Psoas muscle (tissue), 8 donors: Measurements from ENCODE around the gene PPBP. TPM values are rescaled to one million over a fixed set of nuclear protein-coding genes. Genes with fewer than 3 reads are reported as not detected.

Experiments used
- ATAC-seq, 4 donors: fragments of 200-7000 bp; cut with Tn5 transposase; one replicate each; pipeline ENCODE4 v1.9.1; 2020; ENCODE audit warnings: moderate library complexity in 3 of 4, mild to moderate bottlenecking in 2 of 4
- DNase-seq, 2 donors: peaks; one replicate each; pipeline ENCODE4 v3.0.0-alpha.2; 2020
- H3K27ac ChIP-seq: fragments of 200-600 bp; one replicate; pipeline ENCODE4 v1.8.0; 2022
- H3K27me3 ChIP-seq, 3 donors: fragments of 200-600 bp in 1 of 3; one replicate each; pipeline versions ENCODE4 v1.6.1 to v1.8.0; 2013 to 2022; ENCODE audit warnings: low read length in 2 of 3, mild to moderate bottlenecking in 2 of 3, moderate library complexity in 1 of 3; ENCODE audit not compliant: insufficient read depth in 3 of 3
- H3K36me3 ChIP-seq, 2 donors: fragments of 200-600 bp in 1 of 2; one replicate each; pipeline versions ENCODE4 v1.6.1 to v1.8.0; 2013 to 2022; ENCODE audit warnings: low read depth in 1 of 2, mild to moderate bottlenecking in 1 of 2, moderate library complexity in 1 of 2; ENCODE audit not compliant: insufficient read depth in 1 of 2
- H3K4me1 ChIP-seq: fragments of 200-600 bp; one replicate; pipeline ENCODE4 v1.8.0; 2022
- H3K4me3 ChIP-seq: fragments of 200-600 bp; one replicate; pipeline ENCODE4 v1.8.0; 2022; ENCODE audit warnings: mild to moderate bottlenecking
- H3K9me3 ChIP-seq: fragments of 200-600 bp; one replicate; pipeline ENCODE4 v1.8.0; 2022
- CTCF ChIP-seq: fragments of 200-600 bp; IDR thresholded peaks from one replicate; pipeline ENCODE4 v1.8.0; 2022; ENCODE audit warnings: antibody characterized with exemption
- WGBS, 3 donors: extraction: QIAGEN DNeasy Blood & Tissue Kit; methylation state at CpG; one replicate each; pipeline versions ENCODE4 v1.1.6 to v1.1.7; 2013; 5-methylcytosine and 5-hydroxymethylcytosine counted together
- intact Hi-C, 2 donors: fragments of 100-400 bp; cut with DNase I; formaldehyde crosslinking; loops; one replicate each; pipeline versions ENCODE4 v1.11.0 to v1.14.2; 2022
- polyA plus RNA-seq, 3 donors: library from polyadenylated mRNA; stranded (reverse); fragments of 200-250 nt; gene quantifications; one replicate each; pipeline ENCODE4 v1.2.3, GENCODE V29; 2013
- total RNA-seq, 4 donors: library from RNA; stranded (reverse); fragmentation: NEBNext Ultra II Directional in 2 of 4; extraction: Animal tissue kit (Norgen Biotek cat#: 25700) in 2 of 4; gene quantifications; one replicate each; pipeline versions ENCODE4 v1.2.1 to v1.2.4, GENCODE V29; 2021 to 2023
- donor health status: healthy with polysubstance abuse.
- donor health status: DM: no; HTN: no; CAD: no; lungs with moderate emphysema.
- donor health status: Bipolar disorder and iron deficiency.
- donor health status: healthy.
- donor health status: DM: yes; HTN: yes; CAD: no.
- donor health status: DM: no; HTN: no; CAD: no.
- donor health status: DM: no; HTN: no; CAD: no.
- donor health status: DM: yes; HTN: yes; CAD: no.

Gene PPBP
- total and polyA plus RNA-seq, 7 donors, result 0.44 to 2.5 (median 1.4) TPM; not detected in 4

GRCh38 chr4:73991742-73992000, 3.7 kb upstream of the PPBP start:
- no peak overlapping the region for H3K27ac ChIP-seq
- intact Hi-C loops, result no loop called here
- H3K36me3 ChIP-seq, result no peaks in the 10 kb centered on the region
- ATAC-seq (no peak), DNase-seq (no peak)
- H3K9me3 ChIP-seq, result no peaks in the 10 kb centered on the region
- no peaks in the 10 kb centered on the region for H3K4me1 ChIP-seq
- TF ChIP-seq CTCF, result no peak
- WGBS, 3 donors, result 95 to 98% (median 97%) methylated on average over 1 of the region's 1 CpG
- no peak overlapping the region for H3K4me3 ChIP-seq
- peaks cover 0 to 3% (median 0%) of the 10 kb centered on the region in 3 donors for H3K27me3 ChIP-seq

GRCh38 chr4:73990988-73991741, 3.2 kb upstream of the PPBP start:
- no peaks in the 10 kb centered on the region for H3K9me3 ChIP-seq

GRCh38 chr4:73989928-73990327, 1.9 kb upstream of the PPBP start:
- Histone ChIP-seq H3K36me3 (no peaks in the 10 kb centered on the region), H3K9me3 (no peaks in the 10 kb centered on the region), H3K4me3 (no peak overlapping the region), H3K27ac (no peak overlapping the region), H3K27me3 (peaks cover 0 to 3% (median 0%) of the 10 kb centered on the region in 3 donors), H3K4me1 (no peaks in the 10 kb centered on the region)
- ATAC-seq, result no peak
- TF ChIP-seq CTCF, result no peak
- intact Hi-C loops, result no loop called here
- 40 to 56% (median 50%) methylated on average over 5 of the region's 5 CpGs for WGBS, 3 donors
- no peak for DNase-seq

More at GRCh38 chr4:73990988-73991741, 3.2 kb upstream of the PPBP start:
- no peak for ATAC-seq
- intact Hi-C loops, result no loop called here
- Histone ChIP-seq H3K27ac (no peak overlapping the region), H3K27me3 (peaks cover 0 to 3% (median 0%) of the 10 kb centered on the region in 3 donors), H3K4me1 (no peaks in the 10 kb centered on the region), H3K36me3 (no peaks in the 10 kb centered on the region), H3K4me3 (no peak overlapping the region)
- TF ChIP-seq CTCF, result no peak
- WGBS, 3 donors, result 87 to 93% (median 90%) methylated on average over 9 of the region's 9 CpGs
- DNase-seq, result no peak

- ATAC-seq (no peak), DNase-seq (no peak)
- intact Hi-C loops, result no loop called here
- Histone ChIP-seq H3K36me3 (no peaks in the 10 kb centered on the region), H3K9me3 (no peaks in the 10 kb centered on the region), H3K4me3 (no peak overlapping the region), H3K4me1 (no peaks in the 10 kb centered on the region), H3K27ac (no peak overlapping the region), H3K27me3 (no peaks in the 10 kb centered on the region)
- no peak for TF ChIP-seq CTCF
- WGBS, 3 donors, result 61 to 69% (median 64%) methylated on average over 3 of the region's 3 CpGs
These were observed 1.0 kb upstream of the PPBP start for GRCh38 chr4:73989031-73989430.

GRCh38 chr4:73985528-73985852, 2.5 kb downstream of the PPBP start:
- DNase-seq (no peak), ATAC-seq (no peak)
- Histone ChIP-seq H3K27ac (no peak overlapping the region), H3K9me3 (no peaks in the 10 kb centered on the region), H3K4me3 (no peak overlapping the region), H3K4me1 (no peaks in the 10 kb centered on the region), H3K36me3 (no peaks in the 10 kb centered on the region), H3K27me3 (no peaks in the 10 kb centered on the region)
- WGBS, 3 donors, result 21 to 37% (median 29%) methylated on average over 1 of the region's 1 CpG
- TF ChIP-seq CTCF, result no peak
- intact Hi-C loops, result no loop called here
